K562 (cell line): ENCODE data around the gene TESK2. TPM values are rescaled to one million over a fixed set of nuclear protein-coding genes. Genes with fewer than 3 reads are reported as not detected.

Experiments
- ATAC-seq: fragments of 200-7000 bp; cut with Tn5 transposase; 3 replicates; pipeline ENCODE4 v1.9.1; 2020; ENCODE audit warnings: moderate library complexity
- BruUV-seq: library from RNA; stranded (reverse); fragments of 400-500 nt; replicated peaks from 2 replicates; lab custom pipeline; 2021; lab: Mats Ljungman, UMichigan
- CTCF ChIA-PET: fragments of 300-600 bp; formaldehyde crosslinking; extraction: SDS; loops from one replicate; lab custom pipeline; 2021; ENCODE audit warnings: low intra/inter-chr PET ratio; lab: Yijun Ruan, JAX
- POLR2A ChIA-PET: fragments of 300-600, 350-650 bp; sonication (Branson Sonifier 250); formaldehyde crosslinking; extraction: SDS; loops from one replicate; lab custom pipeline; 2021; ENCODE audit warnings: antibody characterized with exemption, inconsistent platforms; lab: Yijun Ruan, JAX
- DNase-seq, 4 experiments: peaks; one replicate each; pipeline versions ENCODE4 v3.0.0 to v3.0.0-alpha.2; 2011 to 2018; ENCODE audit warnings: low spot score in 3 of 4, mixed read lengths in 3 of 4; ENCODE audit errors: extremely low read depth in 1 of 4
- FAIRE-seq: peaks from 2 replicates; lab custom pipeline; 2011; peaks lifted over from hg19 to GRCh38; lab: Jason Lieb, UNC
- H2AFZ ChIP-seq: 2 replicates; pipeline ENCODE4 v1.6.0; 2011; ENCODE audit warnings: low read depth, low read length, control low read depth, inconsistent platforms
- H3K27ac ChIP-seq: fragments of 200-600 bp; 3 replicates; pipeline ENCODE4 v1.8.0; 2011; ENCODE audit warnings: low read depth, mild to moderate bottlenecking, control low read depth, inconsistent platforms, low read length, moderate library complexity, mixed read lengths; ENCODE audit errors: extremely low read depth
- H3K27me3 ChIP-seq, 2 experiments: fragments of 300-600 bp in 1 of 2; 2 replicates in 1 of 2; 3 replicates in 1 of 2; pipeline versions ENCODE4 v1.6.0 to v1.8.0; 2011; ENCODE audit warnings: inconsistent platforms in 2 of 2, low read length in 2 of 2, mild to moderate bottlenecking in 1 of 2, mixed read lengths in 1 of 2, moderate library complexity in 1 of 2; ENCODE audit not compliant: control insufficient read depth in 2 of 2, insufficient read depth in 2 of 2
- H3K36me3 ChIP-seq: fragments of 300-600 bp; 3 replicates; pipeline ENCODE4 v1.8.0; 2011; ENCODE audit warnings: mild to moderate bottlenecking, low read length, inconsistent platforms; ENCODE audit not compliant: control insufficient read depth, insufficient read depth
- H3K4me1 ChIP-seq, 2 experiments: fragments of 200-600 bp in 1 of 2; replicated peaks in 1 of 2; 2 replicates in 1 of 2; 3 replicates in 1 of 2; pipeline versions ENCODE4 v1.5.1 to v1.8.0; 2011; ENCODE audit warnings: inconsistent platforms in 2 of 2, low read length in 2 of 2, mild to moderate bottlenecking in 1 of 2, mixed read lengths in 1 of 2, moderate library complexity in 1 of 2; ENCODE audit not compliant: control insufficient read depth in 2 of 2, insufficient read depth in 2 of 2
- H3K4me2 ChIP-seq: 2 replicates; pipeline ENCODE4 v1.6.1; 2011; ENCODE audit warnings: low read length, control low read depth, inconsistent platforms, mixed read lengths; ENCODE audit not compliant: insufficient read depth
- H3K4me3 ChIP-seq: fragments of 200-600 bp; sonication (generic), shearing (Covaris generic); 2 replicates; pipeline ENCODE4 v1.5.1; 2016; ENCODE audit warnings: control low read depth, inconsistent platforms
- H3K79me2 ChIP-seq: fragments of 200-600 bp; 3 replicates; pipeline ENCODE4 v1.8.0; 2011; ENCODE audit warnings: low read length, inconsistent platforms; ENCODE audit not compliant: control insufficient read depth, insufficient read depth
- H3K9ac ChIP-seq, 2 experiments: 2 replicates each; pipeline versions ENCODE4 v1.6.0 to v1.6.1; 2011; ENCODE audit warnings: low read depth in 2 of 2, low read length in 2 of 2, control low read depth in 1 of 2, inconsistent platforms in 1 of 2, mild to moderate bottlenecking in 1 of 2, mixed read lengths in 1 of 2; ENCODE audit not compliant: insufficient read depth in 1 of 2
- H3K9me1 ChIP-seq: one replicate; pipeline ENCODE4 v1.6.0; 2011; ENCODE audit warnings: inconsistent platforms, mild to moderate bottlenecking, low read length, moderate library complexity; ENCODE audit not compliant: control insufficient read depth, insufficient read depth
- H3K9me3 ChIP-seq: replicated peaks from 2 replicates; pipeline ENCODE4 v1.5.1; 2011; ENCODE audit warnings: low read depth, low read length, inconsistent platforms; ENCODE audit not compliant: control insufficient read depth, insufficient read depth
- H4K20me1 ChIP-seq: replicated peaks from 2 replicates; pipeline ENCODE4 v1.6.1; 2011; ENCODE audit warnings: low read length, inconsistent platforms, mixed read lengths; ENCODE audit not compliant: control insufficient read depth, insufficient read depth
- TEAD4 ChIP-seq, 2 experiments: sonication (generic) in 1 of 2; formaldehyde crosslinking in 1 of 2; IDR thresholded peaks; 2 replicates each; pipeline versions ENCODE4 v1.6.1 to v1.8.0; 2012 to 2022; ENCODE audit warnings: borderline replicate concordance in 1 of 2, inconsistent platforms in 1 of 2, low read length in 1 of 2, mild to moderate bottlenecking in 1 of 2, missing genetic modification reagents in 1 of 2
- ZBTB11 ChIP-seq, 3 experiments: fragments of 200-800 bp in 1 of 3; fragments of 250-450 bp in 1 of 3; fragments of 450-650 bp in 1 of 3; sonication (Bioruptor Pico) in 1 of 3; sonication (Bioruptor generic) in 1 of 3; formaldehyde crosslinking in 1 of 3; IDR thresholded peaks; 2 replicates each; pipeline versions ENCODE4 v1.6.1 to v1.8.0; 2016 to 2022; ENCODE audit warnings: mild to moderate bottlenecking in 2 of 3, missing genetic modification characterization in 2 of 3, missing compliant biosample characterization in 1 of 3, moderate library complexity in 1 of 3
- ZBTB12 ChIP-seq: fragments of 250-450 bp; sonication (Bioruptor Pico); IDR thresholded peaks from 2 replicates; pipeline ENCODE4 v1.4.0; 2020
- WGBS: fragments of 100-300 bp; shearing (Covaris generic); methylation state at CpG from one replicate; pipeline ENCODE4 v1.1.6; 2016; ENCODE audit warnings: low coverage, mixed read lengths; ENCODE audit not compliant: insufficient coverage; ENCODE audit errors: missing lambda C conversion rate; 5-methylcytosine and 5-hydroxymethylcytosine counted together
- in situ Hi-C: fragments of 300-500 bp; cut with MboI; formaldehyde crosslinking; loops from 4 replicates; pipeline ENCODE4 v1.15.0; 2018; ENCODE audit warnings: inconsistent platforms, mixed read lengths
- intact Hi-C: fragments of 100-400 bp; cut with micrococcal nuclease; formaldehyde crosslinking; loops from 2 replicates; pipeline ENCODE4 v1.14.2; 2022
- polyA plus RNA-seq, 8 experiments: library from polyadenylated mRNA; depleted of rRNA in 4 of 8; stranded (reverse) in 5 of 8; unstranded in 3 of 8; fragments of >200 nt; fragmentation: Nextera tagmentation in 2 of 8; fragmentation: Illumina TruSeq in 1 of 8; extraction: Ambion mirVana in 2 of 8; extraction: Trizol in 1 of 8; gene quantifications; 2 replicates each; pipeline versions ENCODE4 v1.2.1 to v1.2.3, GENCODE V29; 2011 to 2014; ENCODE audit warnings: inconsistent platforms in 1 of 8, missing spikeins in 1 of 8
- total RNA-seq, 7 experiments: library from RNA; depleted of rRNA in 6 of 7; stranded (reverse); fragments of >200 nt in 6 of 7; fragmentation: Illumina TruSeq in 2 of 7; extraction: Trizol in 2 of 7; gene quantifications; 2 replicates each; pipeline versions ENCODE4 v1.2.1 to v1.2.3, GENCODE V29; 2011 to 2021; ENCODE audit warnings: low replicate concordance in 1 of 7
- TF ChIP-seq, protein P1 (sequence below): fragments of 450-650 bp; formaldehyde crosslinking; IDR thresholded peaks from 2 replicates; pipeline ENCODE4 v1.4.0; 2020; ENCODE audit warnings: mild to moderate bottlenecking, moderate library complexity
- TF ChIP-seq, protein P2 (sequence below): fragments of 250-450 bp; sonication (Bioruptor Pico); IDR thresholded peaks from 2 replicates; pipeline ENCODE4 v1.8.0; 2021; ENCODE audit warnings: moderate library complexity, mild to moderate bottlenecking, inconsistent platforms

TESK2 gene
- total and polyA plus RNA-seq, 9 of the 15 experiments (the other 6 are each of a cell fraction or from before 2014, with no cell fraction given): 1.6 to 5.3 (median 3.7) TPM

DNA sequence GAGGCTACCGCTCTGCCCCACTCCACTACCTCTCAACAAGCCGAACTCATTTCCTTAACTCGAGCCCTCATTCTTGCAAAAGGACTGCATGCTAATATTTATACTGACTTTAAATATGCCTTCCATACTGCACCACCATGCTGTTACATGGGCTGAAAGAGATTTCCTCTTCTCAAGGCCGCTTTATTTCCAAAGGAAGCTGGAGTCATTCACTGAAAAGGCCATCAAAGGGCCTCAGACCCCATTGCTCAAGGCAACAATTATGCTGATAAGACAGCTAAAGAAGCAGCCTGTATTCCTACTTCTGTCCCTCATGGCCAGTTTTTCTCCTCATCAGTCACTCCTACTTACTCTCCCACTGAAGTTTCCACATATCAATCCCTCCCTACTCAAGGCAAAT, 171.2 kb downstream of the TESK2 start (continued):
- no peak for TF ChIP-seq ZBTB11 (CRISPR knock-in tag; IDR thresholded peaks at IDR 0.05)
- no peak for TF ChIP-seq TEAD4 (IDR thresholded peaks at IDR 0.05; ENCODE audit: low read length)
- no peak for TF ChIP-seq TEAD4 (CRISPR knock-in tag; IDR thresholded peaks at IDR 0.05; ENCODE audit: borderline replicate concordance)

DNA sequence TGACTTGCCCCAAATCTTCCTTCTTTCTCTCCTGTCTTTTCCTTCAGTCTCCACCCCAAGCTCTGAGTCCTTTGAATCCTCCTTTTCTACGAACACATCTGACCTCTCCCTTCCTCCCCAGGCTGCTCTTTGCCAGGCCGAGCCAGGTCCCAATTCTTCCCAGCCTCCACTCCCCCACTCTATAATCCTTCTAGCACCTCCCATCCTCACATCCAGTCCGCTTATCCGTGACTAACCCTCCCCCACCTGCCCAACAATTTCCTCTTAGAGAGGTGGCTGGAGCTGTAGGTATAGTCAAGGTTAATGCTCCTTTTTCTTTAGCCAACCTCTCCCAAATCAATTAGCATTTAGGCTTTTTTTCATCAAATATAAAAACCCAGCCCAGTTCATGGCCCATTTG, 173.8 kb downstream of the TESK2 start:
- no peak overlapping the region for H3K4me3 ChIP-seq
- H3K79me2 ChIP-seq: no peaks in the 10 kb centered on the region
- CTCF ChIA-PET: no interaction called here
- H2AFZ ChIP-seq: peak overlapping the region; percentile 67; the same call in 1 of the 2 replicates
- H3K4me1 ChIP-seq: no peaks in the 10 kb centered on the region
- 8% methylated on average over 4 of the region's 4 CpGs for WGBS
- POLR2A ChIA-PET: no interaction called here
- H3K36me3 ChIP-seq: no peaks in the 10 kb centered on the region
- no peaks in the 10 kb centered on the region for H4K20me1 ChIP-seq
- FAIRE-seq (no peak), DNase-seq (peak in 1 of 4 experiments; percentile 2), ATAC-seq (no peak; the same call in 2 of the 3 replicates)
- TF ChIP-seq, protein P1, sequence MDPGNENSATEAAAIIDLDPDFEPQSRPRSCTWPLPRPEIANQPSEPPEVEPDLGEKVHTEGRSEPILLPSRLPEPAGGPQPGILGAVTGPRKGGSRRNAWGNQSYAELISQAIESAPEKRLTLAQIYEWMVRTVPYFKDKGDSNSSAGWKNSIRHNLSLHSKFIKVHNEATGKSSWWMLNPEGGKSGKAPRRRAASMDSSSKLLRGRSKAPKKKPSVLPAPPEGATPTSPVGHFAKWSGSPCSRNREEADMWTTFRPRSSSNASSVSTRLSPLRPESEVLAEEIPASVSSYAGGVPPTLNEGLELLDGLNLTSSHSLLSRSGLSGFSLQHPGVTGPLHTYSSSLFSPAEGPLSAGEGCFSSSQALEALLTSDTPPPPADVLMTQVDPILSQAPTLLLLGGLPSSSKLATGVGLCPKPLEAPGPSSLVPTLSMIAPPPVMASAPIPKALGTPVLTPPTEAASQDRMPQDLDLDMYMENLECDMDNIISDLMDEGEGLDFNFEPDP (CRISPR knock-in tag): no peak
- TF ChIP-seq ZBTB12: no peak
- TF ChIP-seq, protein P2, sequence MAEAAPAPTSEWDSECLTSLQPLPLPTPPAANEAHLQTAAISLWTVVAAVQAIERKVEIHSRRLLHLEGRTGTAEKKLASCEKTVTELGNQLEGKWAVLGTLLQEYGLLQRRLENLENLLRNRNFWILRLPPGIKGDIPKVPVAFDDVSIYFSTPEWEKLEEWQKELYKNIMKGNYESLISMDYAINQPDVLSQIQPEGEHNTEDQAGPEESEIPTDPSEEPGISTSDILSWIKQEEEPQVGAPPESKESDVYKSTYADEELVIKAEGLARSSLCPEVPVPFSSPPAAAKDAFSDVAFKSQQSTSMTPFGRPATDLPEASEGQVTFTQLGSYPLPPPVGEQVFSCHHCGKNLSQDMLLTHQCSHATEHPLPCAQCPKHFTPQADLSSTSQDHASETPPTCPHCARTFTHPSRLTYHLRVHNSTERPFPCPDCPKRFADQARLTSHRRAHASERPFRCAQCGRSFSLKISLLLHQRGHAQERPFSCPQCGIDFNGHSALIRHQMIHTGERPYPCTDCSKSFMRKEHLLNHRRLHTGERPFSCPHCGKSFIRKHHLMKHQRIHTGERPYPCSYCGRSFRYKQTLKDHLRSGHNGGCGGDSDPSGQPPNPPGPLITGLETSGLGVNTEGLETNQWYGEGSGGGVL: no peak
- TF ChIP-seq, all 486 proteins: peak for 0
- H3K4me2 ChIP-seq: no peak overlapping the region; the same call in 1 of the 2 replicates
- peak overlapping the region in 1 of 2 experiments; percentile 61; a peak in 1 of 4 replicates for H3K9ac ChIP-seq
- H3K9me1 ChIP-seq: no peaks in the 10 kb centered on the region
- H3K27ac ChIP-seq: no peak overlapping the region
- H3K9me3 ChIP-seq: no peaks in the 10 kb centered on the region
- no peaks in the 10 kb centered on the region for H3K27me3 ChIP-seq
- BruUV-seq: no TSS peak
- intact Hi-C loops (no loop called here), in situ Hi-C loops (no loop called here)
